BJ (cell line): Measurements from ENCODE around the gene RPL32. TPM values are rescaled to one million over a fixed set of nuclear protein-coding genes. Genes with fewer than 3 reads are reported as not detected.

Source experiments
- CTCF ChIA-PET: fragments of 350-600 bp; formaldehyde crosslinking; extraction: SDS; loops from one replicate; lab custom pipeline; 2021; ENCODE audit warnings: antibody characterized with exemption, inconsistent platforms; lab: Yijun Ruan, JAX
- POLR2A ChIA-PET: fragments of 300-600 bp; sonication (Branson Sonifier 250); formaldehyde crosslinking; extraction: SDS; loops from one replicate; lab custom pipeline; 2021; ENCODE audit warnings: antibody characterized with exemption; lab: Charles Lee
- DNase-seq: peaks from one replicate; pipeline ENCODE4 v3.0.0-alpha.2; 2011; ENCODE audit warnings: low read depth
- H3K27me3 ChIP-seq: 2 replicates; pipeline ENCODE4 v1.6.0; 2011; ENCODE audit warnings: low read length; ENCODE audit not compliant: control insufficient read depth, insufficient read depth
- H3K36me3 ChIP-seq: 2 replicates; pipeline ENCODE4 v1.5.1; 2011; ENCODE audit warnings: low read length; ENCODE audit not compliant: control insufficient read depth, insufficient read depth
- H3K4me3 ChIP-seq: 2 replicates; pipeline ENCODE4 v1.5.1; 2011; ENCODE audit warnings: low read depth, mild to moderate bottlenecking, control low read depth, low read length
- polyA plus RNA-seq: library from polyadenylated mRNA; depleted of rRNA; stranded (reverse); fragments of >200 nt; gene quantifications from 2 replicates; pipeline ENCODE4 v1.2.3, GENCODE V29; 2011
- TF ChIP-seq, protein P1 (sequence below): IDR thresholded peaks from 2 replicates; pipeline ENCODE4 v1.5.1; 2011; ENCODE audit warnings: low read depth, mild to moderate bottlenecking, control low read depth, inconsistent platforms, low read length, moderate library complexity; ENCODE audit not compliant: insufficient read depth

RPL32 gene
- polyA plus RNA-seq, 1 experiment, result 3,018 TPM

- TF ChIP-seq, protein P1, sequence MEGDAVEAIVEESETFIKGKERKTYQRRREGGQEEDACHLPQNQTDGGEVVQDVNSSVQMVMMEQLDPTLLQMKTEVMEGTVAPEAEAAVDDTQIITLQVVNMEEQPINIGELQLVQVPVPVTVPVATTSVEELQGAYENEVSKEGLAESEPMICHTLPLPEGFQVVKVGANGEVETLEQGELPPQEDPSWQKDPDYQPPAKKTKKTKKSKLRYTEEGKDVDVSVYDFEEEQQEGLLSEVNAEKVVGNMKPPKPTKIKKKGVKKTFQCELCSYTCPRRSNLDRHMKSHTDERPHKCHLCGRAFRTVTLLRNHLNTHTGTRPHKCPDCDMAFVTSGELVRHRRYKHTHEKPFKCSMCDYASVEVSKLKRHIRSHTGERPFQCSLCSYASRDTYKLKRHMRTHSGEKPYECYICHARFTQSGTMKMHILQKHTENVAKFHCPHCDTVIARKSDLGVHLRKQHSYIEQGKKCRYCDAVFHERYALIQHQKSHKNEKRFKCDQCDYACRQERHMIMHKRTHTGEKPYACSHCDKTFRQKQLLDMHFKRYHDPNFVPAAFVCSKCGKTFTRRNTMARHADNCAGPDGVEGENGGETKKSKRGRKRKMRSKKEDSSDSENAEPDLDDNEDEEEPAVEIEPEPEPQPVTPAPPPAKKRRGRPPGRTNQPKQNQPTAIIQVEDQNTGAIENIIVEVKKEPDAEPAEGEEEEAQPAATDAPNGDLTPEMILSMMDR, result no peak
- ChIA-PET CTCF (interaction anchor here (0.6 to 4.0 kb wide), 7 partner anchors 12 to 82 kb away, joined by 3 to 42 read pairs (median 4); partner anchors contain the start of genes RPL32 and TMEM40), POLR2A (no interaction called here)
- DNase-seq, result no peak
- no peaks in the 10 kb centered on the region; the same call in 1 of the 2 replicates for H3K36me3 ChIP-seq
- H3K4me3 ChIP-seq, result no peak overlapping the region
- H3K27me3 ChIP-seq, result no peaks in the 10 kb centered on the region
Measured at GRCh38 chr3:12808587-12808986, 32.8 kb downstream of the RPL32 start.

GRCh38 chr3:12807601-12808359 is 33.6 kb downstream of the RPL32 start:
- H3K27me3 ChIP-seq, result no peaks in the 10 kb centered on the region
- H3K4me3 ChIP-seq, result no peak overlapping the region
- no peak for DNase-seq
- POLR2A ChIA-PET, result no interaction called here
- TF ChIP-seq, protein P1, result no peak
- CTCF ChIA-PET, result interaction anchor here (0.6 to 1.7 kb wide), 5 partner anchors 13 to 63 kb away, joined by 3 to 5 read pairs (median 4); partner anchors contain the start of gene RPL32
- H3K36me3 ChIP-seq, result no peaks in the 10 kb centered on the region; the same call in 1 of the 2 replicates

DNA sequence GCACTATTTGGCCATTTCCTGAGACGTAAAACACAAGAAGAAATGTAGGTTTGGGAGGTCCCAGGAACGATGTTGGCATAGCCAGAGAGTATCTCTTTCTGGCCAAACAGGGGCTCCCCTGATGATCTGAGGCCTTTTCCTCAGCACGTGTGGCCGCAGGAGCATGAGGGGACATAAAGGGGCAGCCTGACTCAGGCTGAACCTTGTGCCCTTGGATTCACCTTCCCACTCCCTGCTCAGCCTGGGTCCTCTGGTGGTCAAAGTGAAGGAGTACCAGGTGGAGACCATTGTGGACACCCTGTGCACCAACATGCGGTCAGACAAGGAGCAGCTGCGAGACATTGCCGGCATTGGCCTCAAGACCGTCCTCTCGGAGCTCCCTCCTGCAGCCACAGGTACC is 34.3 kb downstream of the RPL32 start:
- no peak for DNase-seq
- TF ChIP-seq, protein P1, result no peak
- POLR2A ChIA-PET, result no interaction called here
- Histone ChIP-seq H3K36me3 (no peaks in the 10 kb centered on the region; the same call in 1 of the 2 replicates), H3K27me3 (no peaks in the 10 kb centered on the region), H3K4me3 (no peak overlapping the region)
- CTCF ChIA-PET, result interaction anchor here (1.7 kb wide), 2 partner anchors 14 to 35 kb away, joined by 4 to 5 read pairs; partner anchors contain the start of gene RPL32

DNA sequence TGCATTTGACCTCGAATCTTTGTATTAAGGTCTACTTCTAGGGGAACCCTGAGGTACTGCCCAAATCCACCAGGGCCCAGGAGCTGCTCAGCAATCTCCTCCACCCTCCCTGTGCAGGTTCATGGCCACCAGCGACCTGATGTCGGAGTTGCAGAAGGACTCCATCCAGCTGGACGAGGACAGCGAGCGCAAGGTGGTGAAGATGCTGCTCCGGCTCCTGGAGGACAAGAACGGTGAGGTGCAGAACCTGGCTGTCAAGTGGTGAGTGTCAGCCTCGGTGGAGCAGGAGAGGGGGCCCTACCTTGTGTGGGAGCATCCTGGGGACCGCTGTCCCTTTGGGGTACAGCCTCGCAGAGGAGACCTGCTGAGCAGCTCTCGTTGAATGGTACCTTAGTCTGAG is 38.0 kb downstream of the RPL32 start:
- TF ChIP-seq, protein P1, result no peak
- H3K27me3 ChIP-seq, result no peaks in the 10 kb centered on the region
- no peak overlapping the region for H3K4me3 ChIP-seq
- DNase-seq, result no peak
- POLR2A ChIA-PET, result no interaction called here
- no peaks in the 10 kb centered on the region; the same call in 1 of the 2 replicates for H3K36me3 ChIP-seq
- CTCF ChIA-PET, result no interaction called here

DNA sequence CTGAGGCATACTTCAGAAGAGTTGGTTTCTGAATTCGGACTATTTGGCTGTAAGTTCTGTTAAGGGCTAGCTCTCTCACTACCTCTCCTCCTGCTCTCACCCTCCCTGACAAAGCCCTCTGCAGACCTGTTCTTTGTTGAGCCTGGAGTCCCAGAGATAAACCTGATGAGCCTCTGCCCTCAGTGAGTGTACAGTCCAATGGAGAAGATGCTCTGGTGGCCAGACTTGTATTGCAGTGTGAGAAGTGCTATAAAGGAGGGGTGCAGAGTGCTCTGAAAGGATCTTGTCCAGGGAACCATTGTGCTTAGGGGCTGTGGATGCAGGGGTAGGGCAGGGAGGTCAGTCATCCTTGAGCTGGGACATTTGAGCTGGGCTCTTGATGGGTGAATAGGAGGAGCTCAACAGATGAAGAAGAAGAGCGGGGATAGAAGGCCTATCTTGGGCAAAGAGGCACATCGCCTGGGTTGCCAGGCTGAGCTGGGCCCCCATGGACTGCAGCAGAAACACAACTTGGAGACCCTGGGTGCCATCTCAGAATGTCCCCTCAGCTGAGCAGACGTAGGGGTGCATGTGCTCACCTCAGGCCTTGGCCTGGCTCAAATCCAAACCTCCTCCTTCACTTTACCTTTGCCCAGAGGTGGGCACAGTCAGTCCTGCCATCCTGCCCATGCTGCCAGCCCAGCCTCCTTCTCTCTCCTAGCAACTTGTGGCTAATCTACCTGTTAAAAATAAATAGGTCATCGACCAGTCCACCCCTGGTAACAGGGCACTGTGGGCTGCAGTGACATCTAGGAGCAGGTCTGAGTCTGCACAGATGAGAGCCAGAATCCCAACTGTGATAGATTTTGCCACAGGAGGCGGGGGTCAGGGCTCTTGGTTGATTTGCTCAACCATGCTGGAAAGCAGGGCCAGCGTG is 41.6 kb downstream of the RPL32 start:
- H3K27me3 ChIP-seq, result no peaks in the 10 kb centered on the region; the same call in 1 of the 2 replicates
- no peak for DNase-seq
- ChIA-PET POLR2A (no interaction called here), CTCF (interaction anchor here (2.0 to 6.6 kb wide), 2 partner anchors 10 to 12 kb away, joined by 13 to 41 read pairs; no protein-coding TSS in a partner anchor)
- TF ChIP-seq, protein P1, result no peak
- no peaks in the 10 kb centered on the region; the same call in 1 of the 2 replicates for H3K36me3 ChIP-seq
- H3K4me3 ChIP-seq, result no peak overlapping the region
